Fibroblast of mammary gland (primary cell): ENCODE measurements around the gene FBXW7.

ENCODE experiments used
- DNase-seq: peaks from one replicate; pipeline ENCODE4 v3.0.0-alpha.2; 2010; ENCODE audit warnings: low read depth
- H3K4me3 ChIP-seq: 2 replicates; pipeline ENCODE4 v1.5.1; 2011; ENCODE audit warnings: low read depth, mild to moderate bottlenecking, low read length, moderate library complexity; ENCODE audit not compliant: control insufficient read depth
- TF ChIP-seq, protein P1 (sequence below): conservative IDR thresholded peaks from 2 replicates; pipeline ENCODE4 v1.5.1; 2011; ENCODE audit warnings: low read depth, low read length, inconsistent platforms; ENCODE audit not compliant: control insufficient read depth, insufficient read depth

FBXW7 gene

DNA sequence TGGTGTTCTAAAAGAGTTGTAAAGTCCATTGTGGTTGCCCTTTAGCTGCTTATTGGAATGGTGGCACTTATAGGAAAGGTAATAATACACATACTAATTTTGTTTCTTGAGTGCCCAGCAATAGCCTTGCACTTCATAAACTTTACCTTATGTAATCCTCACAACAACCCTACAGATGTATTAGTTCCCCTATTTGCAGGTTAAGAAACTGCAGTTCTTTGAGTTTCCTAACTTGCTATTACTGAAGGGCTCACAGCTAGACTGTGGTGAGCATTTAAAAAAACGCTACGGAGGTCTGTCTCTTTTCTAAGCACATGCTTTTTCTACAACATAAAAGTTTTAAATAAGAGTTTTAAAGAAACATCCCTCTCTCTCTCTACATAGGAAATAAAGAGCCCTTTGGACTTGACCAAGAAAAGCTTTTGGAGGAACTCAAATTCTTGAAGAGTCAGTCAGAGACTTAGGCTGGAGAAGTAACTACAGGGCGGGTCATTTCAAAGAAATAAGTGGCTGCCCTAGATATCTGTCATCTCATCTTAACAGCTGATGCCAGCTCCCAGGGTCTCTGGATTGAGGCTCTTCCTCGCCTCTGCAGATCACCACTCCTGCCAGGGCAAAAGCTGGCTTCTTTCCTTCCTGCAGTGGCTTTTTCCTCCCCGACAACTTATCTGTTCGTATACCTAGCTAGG is 42.0 kb upstream of the FBXW7 start:
- no peak for DNase-seq
- no peak overlapping the region for H3K4me3 ChIP-seq
- TF ChIP-seq, protein P1, sequence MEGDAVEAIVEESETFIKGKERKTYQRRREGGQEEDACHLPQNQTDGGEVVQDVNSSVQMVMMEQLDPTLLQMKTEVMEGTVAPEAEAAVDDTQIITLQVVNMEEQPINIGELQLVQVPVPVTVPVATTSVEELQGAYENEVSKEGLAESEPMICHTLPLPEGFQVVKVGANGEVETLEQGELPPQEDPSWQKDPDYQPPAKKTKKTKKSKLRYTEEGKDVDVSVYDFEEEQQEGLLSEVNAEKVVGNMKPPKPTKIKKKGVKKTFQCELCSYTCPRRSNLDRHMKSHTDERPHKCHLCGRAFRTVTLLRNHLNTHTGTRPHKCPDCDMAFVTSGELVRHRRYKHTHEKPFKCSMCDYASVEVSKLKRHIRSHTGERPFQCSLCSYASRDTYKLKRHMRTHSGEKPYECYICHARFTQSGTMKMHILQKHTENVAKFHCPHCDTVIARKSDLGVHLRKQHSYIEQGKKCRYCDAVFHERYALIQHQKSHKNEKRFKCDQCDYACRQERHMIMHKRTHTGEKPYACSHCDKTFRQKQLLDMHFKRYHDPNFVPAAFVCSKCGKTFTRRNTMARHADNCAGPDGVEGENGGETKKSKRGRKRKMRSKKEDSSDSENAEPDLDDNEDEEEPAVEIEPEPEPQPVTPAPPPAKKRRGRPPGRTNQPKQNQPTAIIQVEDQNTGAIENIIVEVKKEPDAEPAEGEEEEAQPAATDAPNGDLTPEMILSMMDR, result no peak

GRCh38 chr4:152575533-152575932 is 39.6 kb upstream of the FBXW7 start:
- H3K4me3 ChIP-seq, result no peak overlapping the region
- DNase-seq, result no peak
- TF ChIP-seq, protein P1, result no peak

- TF ChIP-seq, protein P1, result no peak
- no peak overlapping the region for H3K4me3 ChIP-seq
- no peak for DNase-seq
These were observed 38.0 kb upstream of the FBXW7 start for GRCh38 chr4:152573861-152574260.

DNA sequence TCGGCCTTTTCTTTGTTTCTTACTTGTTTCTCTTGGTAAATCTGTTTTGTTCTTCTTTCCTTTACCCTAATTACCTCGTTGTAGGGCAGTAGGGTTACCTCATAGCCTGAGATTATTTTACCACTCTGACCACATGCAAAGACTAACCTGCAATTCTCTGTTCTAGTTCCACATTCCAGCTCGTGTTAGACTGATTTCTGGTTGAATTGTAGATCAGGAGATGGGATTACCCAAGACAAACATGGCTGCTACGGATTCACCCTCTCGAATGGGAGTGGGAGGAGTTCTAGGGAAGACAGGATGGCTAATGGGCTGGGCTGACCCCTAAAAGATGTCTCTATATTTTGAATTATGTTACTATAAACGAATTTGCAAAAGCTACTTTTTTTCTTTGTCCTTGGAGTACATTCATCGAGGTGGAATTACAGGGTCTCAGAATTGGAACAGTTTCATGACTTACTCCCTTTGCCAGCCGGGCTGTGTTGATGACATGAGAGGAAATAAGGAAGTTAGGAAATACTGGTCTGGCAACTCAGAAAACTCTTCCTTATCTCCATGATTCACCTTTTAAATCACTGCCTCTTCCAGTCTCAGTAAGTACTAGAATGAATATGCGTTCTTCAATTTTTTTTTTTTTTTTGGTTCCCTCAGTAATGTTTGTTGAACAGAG is 36.7 kb upstream of the FBXW7 start:
- TF ChIP-seq, protein P1, result no peak
- no peak overlapping the region for H3K4me3 ChIP-seq
- peak; percentile 50 for DNase-seq

DNA sequence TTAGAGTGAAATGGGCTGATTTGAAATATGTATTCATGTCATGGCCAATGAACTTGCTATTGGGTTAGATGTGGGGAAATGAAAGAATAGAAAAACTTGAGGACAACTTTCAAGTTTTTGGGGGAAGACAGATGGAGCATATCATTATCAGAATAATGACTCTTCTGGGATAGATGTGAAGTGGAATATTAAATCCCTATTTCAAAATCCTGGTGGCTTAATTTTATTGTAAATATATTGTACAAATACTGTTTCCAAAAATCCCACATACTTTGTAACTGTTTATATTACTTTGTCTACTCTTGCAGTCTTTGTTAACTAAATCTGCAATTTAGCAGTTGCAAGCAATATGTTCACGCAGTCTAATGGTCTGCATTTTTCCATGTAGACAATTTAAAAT is 35.9 kb upstream of the FBXW7 start:
- TF ChIP-seq, protein P1, result no peak
- DNase-seq, result no peak
- no peak overlapping the region for H3K4me3 ChIP-seq

DNA sequence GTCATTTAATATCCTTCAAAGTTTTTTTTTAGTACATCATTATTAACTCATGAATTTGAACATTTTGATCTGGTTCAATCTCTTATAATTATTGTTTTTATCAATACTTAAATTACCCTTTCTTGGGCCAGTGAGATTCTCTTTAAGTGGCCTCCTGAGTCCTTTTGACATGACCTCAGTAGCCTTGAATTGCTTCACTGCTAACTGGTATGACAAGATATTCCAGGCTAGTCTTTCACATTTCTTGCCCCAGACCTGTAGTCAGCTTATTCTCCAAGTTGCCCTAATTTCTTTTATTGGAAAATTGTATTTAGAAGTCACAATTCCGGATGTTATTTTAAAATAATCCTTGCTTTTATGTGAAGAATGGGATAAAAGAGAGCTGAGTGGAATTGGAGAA is 35.4 kb upstream of the FBXW7 start:
- H3K4me3 ChIP-seq, result no peak overlapping the region
- DNase-seq, result no peak
- TF ChIP-seq, protein P1, result no peak
